Endothelial cell of umbilical vein (primary cell): ENCODE results near the gene RFFL. TPM values are rescaled to one million over a fixed set of nuclear protein-coding genes. Genes with fewer than 3 reads are reported as not detected.

Experiments used
- BruUV-seq: library from RNA; stranded (reverse); fragments of 400-500 nt; replicated peaks from 2 replicates; lab custom pipeline; 2021; lab: Mats Ljungman, UMichigan
- CTCF ChIA-PET: fragments of 300-600, 350-600 bp; sonication (Branson Sonifier 250); formaldehyde crosslinking; loops from one replicate; lab custom pipeline; 2021; ENCODE audit warnings: antibody characterized with exemption, inconsistent platforms; lab: Charles Lee
- POLR2A ChIA-PET: fragments of 300-600, 350-600 bp; sonication (Branson Sonifier 250); formaldehyde crosslinking; loops from one replicate; lab custom pipeline; 2021; ENCODE audit warnings: antibody characterized with exemption, inconsistent platforms; lab: Charles Lee
- DNase-seq: peaks from one replicate; pipeline ENCODE4 v3.0.0-alpha.2; 2011; ENCODE audit warnings: low read depth, low spot score
- FAIRE-seq: peaks from 2 replicates; lab custom pipeline; 2011; peaks lifted over from hg19 to GRCh38; lab: Jason Lieb, UNC
- H2AFZ ChIP-seq: 2 replicates; pipeline ENCODE4 v1.6.0; 2012; ENCODE audit warnings: low read depth, low read length, control low read depth, inconsistent platforms
- H3K27ac ChIP-seq: 2 replicates; pipeline ENCODE4 v1.5.1; 2011; ENCODE audit warnings: low read depth, mild to moderate bottlenecking, control low read depth, low read length, moderate library complexity; ENCODE audit not compliant: insufficient read depth
- H3K27me3 ChIP-seq, 2 experiments: 2 replicates each; pipeline versions ENCODE4 v1.6.0 to v1.6.1; 2011; ENCODE audit warnings: low read length in 2 of 2, mixed read lengths in 1 of 2; ENCODE audit not compliant: control insufficient read depth in 2 of 2, insufficient read depth in 2 of 2
- H3K36me3 ChIP-seq, 2 experiments: 2 replicates in 1 of 2; 3 replicates in 1 of 2; pipeline ENCODE4 v1.5.1; 2011; ENCODE audit warnings: low read length in 2 of 2, mild to moderate bottlenecking in 1 of 2, moderate library complexity in 1 of 2; ENCODE audit not compliant: control insufficient read depth in 2 of 2, insufficient read depth in 2 of 2; ENCODE audit errors: extremely low read depth in 1 of 2
- H3K4me1 ChIP-seq: 3 replicates; pipeline ENCODE4 v1.5.1; 2011; ENCODE audit warnings: mild to moderate bottlenecking, low read length; ENCODE audit not compliant: control insufficient read depth, insufficient read depth; ENCODE audit errors: extremely low read depth
- H3K4me2 ChIP-seq: 2 replicates; pipeline ENCODE4 v1.6.1; 2011; ENCODE audit warnings: low read length, control low read depth, mixed read lengths; ENCODE audit not compliant: insufficient read depth
- H3K4me3 ChIP-seq, 3 experiments: fragments of 200-600 bp in 1 of 3; sonication (generic), shearing (Covaris generic) in 1 of 3; replicated peaks in 1 of 3; 2 replicates each; pipeline ENCODE4 v1.5.1; 2011 to 2016; ENCODE audit warnings: control low read depth in 3 of 3, low read length in 3 of 3, mild to moderate bottlenecking in 2 of 3, inconsistent platforms in 1 of 3, low read depth in 1 of 3, moderate library complexity in 1 of 3; ENCODE audit not compliant: insufficient read depth in 1 of 3
- H3K79me2 ChIP-seq: 2 replicates; pipeline ENCODE4 v1.6.0; 2012; ENCODE audit warnings: low read length, inconsistent platforms; ENCODE audit not compliant: control insufficient read depth, insufficient read depth
- H3K9ac ChIP-seq: replicated peaks from 2 replicates; pipeline ENCODE3; 2011; ENCODE audit warnings: low read length, control low read depth; ENCODE audit not compliant: insufficient read depth; ENCODE audit errors: extremely low read depth
- H3K9me1 ChIP-seq: replicated peaks from 3 replicates; pipeline ENCODE4 v1.6.0; 2011; ENCODE audit warnings: mild to moderate bottlenecking, low read length; ENCODE audit not compliant: control insufficient read depth, insufficient read depth; ENCODE audit errors: extremely low read depth
- H3K9me3 ChIP-seq: replicated peaks from 2 replicates; pipeline ENCODE4 v1.5.1; 2012; ENCODE audit warnings: low read length, inconsistent platforms; ENCODE audit not compliant: control insufficient read depth, insufficient read depth
- H4K20me1 ChIP-seq: replicated peaks from 2 replicates; pipeline ENCODE3; 2011; ENCODE audit warnings: mild to moderate bottlenecking, low read length; ENCODE audit not compliant: control insufficient read depth, insufficient read depth; ENCODE audit errors: extremely low read depth
- CTCF ChIP-seq, 2 donors: IDR thresholded peaks; 1 replicate in 1 of 2; 2 replicates in 1 of 2; pipeline ENCODE4 v1.5.1; 2011; ENCODE audit warnings: low read length in 2 of 2, mild to moderate bottlenecking in 2 of 2, moderate library complexity in 2 of 2, control low read depth in 1 of 2, inconsistent platforms in 1 of 2, low read depth in 1 of 2; ENCODE audit not compliant: insufficient read depth in 1 of 2; ENCODE audit errors: extremely low read depth in 1 of 2
- EZH2 ChIP-seq: IDR thresholded peaks from 2 replicates; pipeline ENCODE4 v1.6.1; 2012; ENCODE audit warnings: borderline replicate concordance, low read depth, mild to moderate bottlenecking, moderate library complexity, low read length, inconsistent platforms; ENCODE audit not compliant: severe bottlenecking
- FOS ChIP-seq: IDR thresholded peaks from 2 replicates; pipeline ENCODE4 v1.6.1; 2011; ENCODE audit warnings: mild to moderate bottlenecking, low read length, moderate library complexity, borderline replicate concordance; ENCODE audit not compliant: insufficient read depth
- GATA2 ChIP-seq: IDR thresholded peaks from 2 replicates; pipeline ENCODE4 v1.7.0; 2011; ENCODE audit warnings: low read depth, mild to moderate bottlenecking, moderate library complexity, mixed read lengths, low read length; ENCODE audit not compliant: insufficient read length, insufficient read depth
- JUN ChIP-seq: IDR thresholded peaks from 2 replicates; pipeline ENCODE4 v1.6.1; 2011; ENCODE audit warnings: borderline replicate concordance, low read depth; ENCODE audit not compliant: insufficient read length, insufficient read depth
- MAX ChIP-seq: IDR thresholded peaks from 2 replicates; pipeline ENCODE4 v1.6.1; 2011; ENCODE audit not compliant: insufficient read depth, insufficient read length
- MYC ChIP-seq: IDR thresholded peaks from one replicate; pipeline ENCODE4 v1.6.1; 2011; ENCODE audit warnings: mild to moderate bottlenecking, low read depth, low read length
- POLR2A ChIP-seq: IDR thresholded peaks from 2 replicates; pipeline ENCODE4 v1.6.1; 2012; ENCODE audit warnings: low read depth, mild to moderate bottlenecking, control low read depth, low read length
- POLR2AphosphoS5 ChIP-seq: IDR thresholded peaks from 2 replicates; pipeline ENCODE4 v1.6.1; 2012; ENCODE audit warnings: low read depth, mild to moderate bottlenecking, control low read depth, low read length, moderate library complexity; ENCODE audit not compliant: insufficient read depth
- dilution Hi-C: fragments of 300-500 bp; cut with MboI; formaldehyde crosslinking; loops from one replicate; pipeline ENCODE4 v1.15.0; 2019; ENCODE audit warnings: low sequenced_read_pairs; ENCODE audit not compliant: extremely low pct_ligation_motif_present
- intact Hi-C: fragments of 100-400 bp; cut with micrococcal nuclease; formaldehyde crosslinking; loops from one replicate; pipeline ENCODE4 v1.10.0; 2022
- polyA plus RNA-seq, 4 experiments: library from polyadenylated mRNA; depleted of rRNA in 3 of 4; stranded (reverse) in 3 of 4; unstranded in 1 of 4; fragments of >200 nt; gene quantifications; 2 replicates each; pipeline versions ENCODE4 v1.2.1 to v1.2.3, GENCODE V29; 2011 to 2012; ENCODE audit warnings: missing spikeins in 1 of 4
- total RNA-seq: library from RNA; stranded (reverse); gene quantifications from 2 replicates; pipeline ENCODE4 v1.2.3, GENCODE V29; 2021

Gene RFFL
- total and polyA plus RNA-seq, 2 donors (not counting 3 experiments of a cell fraction or from before 2014, with no cell fraction given): 7.0 to 14.1 TPM

GRCh38 chr17:35064516-35065215 lies 1.2 kb upstream of the RFFL start:
- Histone ChIP-seq H3K36me3 (no peaks in the 10 kb centered on the region), H2AFZ (no peak overlapping the region), H3K27ac (peak overlapping the region; percentile 81), H3K4me1 (peaks cover 7% of the 10 kb centered on the region), H3K9ac (no peak overlapping the region), H4K20me1 (no peaks in the 10 kb centered on the region), H3K27me3 (no peaks in the 10 kb centered on the region), H3K4me3 (no peak overlapping the region), H3K4me2 (no peak overlapping the region), H3K9me1 (no peaks in the 10 kb centered on the region), H3K9me3 (no peaks in the 10 kb centered on the region), H3K79me2 (no peaks in the 10 kb centered on the region)
- no TSS peak for BruUV-seq
- ChIA-PET CTCF (interaction anchor here (0.7 to 3.3 kb wide), 14 partner anchors 10 to 377 kb away, joined by 3 to 24 read pairs (median 6); partner anchors contain the start of gene RAD51D), POLR2A (interaction anchor here (0.7 to 1.8 kb wide), 2 partner anchors 21 to 42 kb away, joined by 4 to 6 read pairs; no protein-coding TSS in a partner anchor)
- dilution Hi-C loops (no loop called here), intact Hi-C loops (no loop called here)
- DNase-seq (no peak), FAIRE-seq (no peak)
- TF ChIP-seq EZH2 (no peak), POLR2A (no peak), CTCF (IDR thresholded peaks at IDR 0.05; ENCODE audit: extremely low read depth in 1 of 2, insufficient read depth in 1 of 2, low read depth in 1 of 2, low read length in 2 of 2) (no peak), FOS (no peak), JUN (no peak), MYC (no peak), MAX (no peak), GATA2 (no peak), POLR2AphosphoS5 (no peak)
